OCI-LY7 (cell line): ENCODE data around the gene CFAP61.

Source experiments
- EZH2phosphoT487 ChIP-seq: fragments of 200-600 bp; sonication (generic); IDR thresholded peaks from 2 replicates; pipeline ENCODE4 v1.6.1; 2018; ENCODE audit warnings: low read depth, borderline replicate concordance, mild to moderate bottlenecking, mixed run types, antibody characterized with exemption, low read length, moderate library complexity, mixed read lengths
- TF ChIP-seq, protein P1 (sequence below): fragments of 200-600 bp; sonication (generic); conservative IDR thresholded peaks from 2 replicates; pipeline ENCODE4 v1.5.1; 2014; ENCODE audit warnings: mild to moderate bottlenecking, antibody characterized with exemption, low read length, moderate library complexity, mixed read lengths

GRCh38 chr20:20181322-20181721, 129.0 kb downstream of the CFAP61 start:
- TF ChIP-seq, protein P1, sequence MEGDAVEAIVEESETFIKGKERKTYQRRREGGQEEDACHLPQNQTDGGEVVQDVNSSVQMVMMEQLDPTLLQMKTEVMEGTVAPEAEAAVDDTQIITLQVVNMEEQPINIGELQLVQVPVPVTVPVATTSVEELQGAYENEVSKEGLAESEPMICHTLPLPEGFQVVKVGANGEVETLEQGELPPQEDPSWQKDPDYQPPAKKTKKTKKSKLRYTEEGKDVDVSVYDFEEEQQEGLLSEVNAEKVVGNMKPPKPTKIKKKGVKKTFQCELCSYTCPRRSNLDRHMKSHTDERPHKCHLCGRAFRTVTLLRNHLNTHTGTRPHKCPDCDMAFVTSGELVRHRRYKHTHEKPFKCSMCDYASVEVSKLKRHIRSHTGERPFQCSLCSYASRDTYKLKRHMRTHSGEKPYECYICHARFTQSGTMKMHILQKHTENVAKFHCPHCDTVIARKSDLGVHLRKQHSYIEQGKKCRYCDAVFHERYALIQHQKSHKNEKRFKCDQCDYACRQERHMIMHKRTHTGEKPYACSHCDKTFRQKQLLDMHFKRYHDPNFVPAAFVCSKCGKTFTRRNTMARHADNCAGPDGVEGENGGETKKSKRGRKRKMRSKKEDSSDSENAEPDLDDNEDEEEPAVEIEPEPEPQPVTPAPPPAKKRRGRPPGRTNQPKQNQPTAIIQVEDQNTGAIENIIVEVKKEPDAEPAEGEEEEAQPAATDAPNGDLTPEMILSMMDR: no peak
- TF ChIP-seq EZH2phosphoT487: no peak
